GM21526 (cell line): ENCODE data around the gene MLXIP.
"Not testable (repeated sequence)": the region's sequence is repeated elsewhere in the genome, so short reads cannot be mapped to it uniquely, and the experiment has no call there.

Experiments
- ATAC-seq: cut with Tn5 transposase; IDR thresholded peaks from one replicate; pipeline ENCODE4 v1.9.1; 2021; ENCODE audit warnings: moderate library complexity; ENCODE audit not compliant: unreplicated experiment, low FRiP score

The MLXIP gene

DNA sequence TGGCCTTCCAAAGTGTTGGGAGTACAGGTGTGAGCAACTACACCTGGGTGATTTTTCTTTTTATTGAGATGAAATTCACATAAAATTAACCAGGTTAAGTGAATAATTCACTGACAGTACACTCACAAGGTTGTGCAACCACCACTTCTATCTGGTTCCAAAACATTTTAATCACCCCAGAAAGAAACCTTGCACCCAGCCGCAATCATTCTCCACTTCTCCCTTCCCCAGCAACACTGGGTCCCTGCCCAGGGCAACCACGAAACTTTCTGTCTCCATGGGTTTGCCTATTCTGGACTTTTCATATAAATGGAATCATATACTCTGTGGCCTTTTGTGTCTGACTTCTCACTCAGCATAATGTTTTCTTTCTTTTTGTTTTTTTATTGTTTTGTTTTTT, 26.3 kb upstream of the MLXIP start:
- ATAC-seq, result no peak

- ATAC-seq, result no peak
Observed at GRCh38 chr12:122054842-122055520, 23.6 kb upstream of the MLXIP start.

GRCh38 chr12:122056406-122056805, 22.1 kb upstream of the MLXIP start:
- ATAC-seq, result not testable (repeated sequence)

DNA sequence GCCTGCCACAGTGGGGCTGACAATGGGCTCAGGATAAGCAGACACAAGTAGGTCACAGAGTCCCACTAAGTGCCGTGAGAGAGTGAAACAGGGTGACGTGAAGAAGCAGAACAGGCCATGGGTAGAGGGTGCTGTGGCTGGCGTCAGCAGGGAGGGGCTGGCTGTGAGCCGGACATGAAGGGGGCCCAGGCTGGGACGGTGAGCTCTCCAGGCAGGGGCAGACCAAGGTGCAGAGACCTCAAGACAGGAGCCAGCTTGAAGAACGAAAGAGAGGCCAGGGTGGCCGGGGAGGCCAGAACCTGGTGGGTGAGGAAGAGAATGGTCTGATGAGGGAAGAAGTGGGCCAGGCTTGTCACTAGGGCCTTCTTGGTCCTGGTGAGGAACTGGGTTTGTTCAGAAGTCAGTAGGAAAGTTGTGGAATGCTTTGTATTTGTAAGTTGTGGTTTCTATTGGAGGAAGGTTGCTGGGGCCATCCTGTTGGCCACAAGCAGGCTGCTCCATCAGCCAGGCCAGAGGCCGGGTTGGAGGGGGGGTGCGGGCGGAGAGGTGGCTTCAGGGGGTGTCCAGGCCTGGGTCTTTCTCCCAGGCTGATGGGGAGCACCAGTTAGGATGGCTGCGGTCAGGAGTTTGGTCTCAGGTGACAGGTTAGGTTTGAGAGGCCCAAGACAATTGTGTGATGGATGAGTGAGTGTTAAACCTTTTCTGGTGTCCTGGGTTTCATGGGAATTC, 21.4 kb upstream of the MLXIP start:
- ATAC-seq, result no peak

DNA sequence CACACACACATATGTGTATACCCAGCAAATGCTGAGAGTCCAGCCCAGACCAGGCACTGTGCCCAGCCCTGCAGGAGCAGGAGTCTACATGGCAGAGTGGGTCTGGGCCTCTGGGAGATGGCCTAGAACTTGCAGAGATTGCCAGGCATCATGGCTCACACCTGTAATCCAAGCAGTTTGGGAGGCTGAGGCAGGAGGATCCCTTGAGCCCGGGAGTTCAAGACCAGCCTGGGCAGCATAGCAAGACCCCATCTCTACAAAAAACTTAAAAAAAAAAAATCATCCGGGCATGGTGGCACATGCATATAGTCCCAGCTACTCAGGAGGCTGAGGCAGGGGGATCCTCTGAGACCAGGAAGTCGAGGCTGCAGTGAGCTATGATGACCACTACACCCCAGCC, 20.8 kb upstream of the MLXIP start:
- no peak for ATAC-seq

DNA sequence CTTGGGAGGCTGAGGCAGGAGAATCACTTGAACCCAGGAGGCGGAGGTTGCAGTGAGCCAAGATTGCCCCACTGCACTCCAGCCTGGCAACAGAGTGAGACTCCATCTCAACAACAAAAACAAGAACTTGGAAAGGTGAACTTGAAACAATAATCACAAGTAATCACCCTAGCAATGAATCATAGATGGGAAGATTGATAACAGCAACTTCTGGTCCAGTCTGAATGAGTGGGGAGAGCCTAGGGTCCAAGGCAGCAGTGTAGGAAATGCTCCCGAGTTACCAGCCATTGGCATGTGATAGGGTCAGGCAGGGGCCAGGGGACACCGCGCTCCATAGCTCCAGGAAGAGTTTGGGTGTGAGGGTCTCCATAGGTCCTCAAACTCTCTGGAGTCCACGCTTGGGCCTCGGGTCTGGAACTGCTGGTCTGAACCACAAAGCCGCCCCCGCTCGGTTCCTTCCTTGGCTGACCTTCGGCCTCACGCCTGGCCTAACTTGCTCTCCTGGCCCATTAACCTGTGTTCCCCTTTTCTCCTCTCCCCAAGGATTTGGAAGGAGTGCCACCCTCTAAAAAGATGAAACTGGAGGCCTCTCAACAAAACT, 19.9 kb upstream of the MLXIP start:
- no peak for ATAC-seq

DNA sequence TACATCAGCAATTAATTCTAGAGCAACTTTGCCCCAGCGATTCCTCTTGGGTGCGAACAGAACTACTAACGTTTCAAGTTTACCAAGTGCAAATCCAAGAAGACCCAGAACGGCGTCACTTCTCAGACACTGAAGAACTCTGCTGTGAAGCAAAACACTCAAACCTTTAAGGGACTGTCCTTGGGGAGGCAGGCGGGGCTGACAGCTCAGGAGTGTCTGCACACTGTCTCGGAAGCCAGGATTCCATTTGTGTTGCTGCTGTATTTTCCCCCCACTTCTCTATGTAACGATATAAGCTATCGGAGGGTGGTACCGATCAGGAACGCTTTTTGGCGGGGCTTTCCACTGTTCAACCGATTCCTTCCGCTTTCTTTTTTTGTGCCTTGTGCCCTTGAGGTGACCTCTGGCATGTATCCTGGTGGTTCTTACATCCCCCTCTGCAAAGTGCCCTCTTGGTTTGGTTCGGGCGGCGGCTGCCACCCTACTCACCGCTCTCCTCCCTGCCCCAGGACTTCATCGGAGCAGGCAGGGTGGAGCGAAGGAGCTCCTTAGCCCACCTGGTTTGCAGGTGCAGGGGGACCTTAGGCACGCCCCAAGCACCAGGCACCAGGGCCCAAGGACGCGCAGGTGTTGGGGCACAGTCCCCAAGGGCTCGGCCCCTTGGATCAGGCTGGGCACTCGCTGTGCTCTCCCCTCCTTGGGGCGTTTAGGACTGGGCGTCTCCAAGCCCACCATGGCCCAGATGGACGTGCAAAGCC, 19.2 kb upstream of the MLXIP start:
- ATAC-seq, result no peak

GRCh38 chr12:122060081-122060501, 18.5 kb upstream of the MLXIP start:
- ATAC-seq, result no peak

DNA sequence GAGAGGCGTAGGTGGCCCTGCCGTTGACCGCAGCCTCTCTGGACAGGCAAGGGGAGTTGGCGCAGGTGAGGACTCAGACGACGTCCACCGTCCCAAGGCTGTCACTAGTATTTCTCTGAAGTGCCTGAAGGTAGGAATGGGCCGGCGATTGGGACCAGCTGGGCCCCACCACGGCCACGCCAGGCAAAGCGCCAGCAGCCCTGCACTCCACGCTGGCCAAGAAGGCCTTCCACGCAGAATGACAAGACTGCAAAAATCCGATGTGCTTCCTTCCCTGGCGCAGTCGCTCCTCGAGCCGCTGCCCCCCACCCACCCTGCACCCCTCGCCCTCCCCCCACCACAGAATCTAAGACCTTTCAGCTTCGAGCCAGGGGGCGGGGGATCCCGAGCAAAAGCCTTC, 17.3 kb upstream of the MLXIP start:
- ATAC-seq, result no peak

DNA sequence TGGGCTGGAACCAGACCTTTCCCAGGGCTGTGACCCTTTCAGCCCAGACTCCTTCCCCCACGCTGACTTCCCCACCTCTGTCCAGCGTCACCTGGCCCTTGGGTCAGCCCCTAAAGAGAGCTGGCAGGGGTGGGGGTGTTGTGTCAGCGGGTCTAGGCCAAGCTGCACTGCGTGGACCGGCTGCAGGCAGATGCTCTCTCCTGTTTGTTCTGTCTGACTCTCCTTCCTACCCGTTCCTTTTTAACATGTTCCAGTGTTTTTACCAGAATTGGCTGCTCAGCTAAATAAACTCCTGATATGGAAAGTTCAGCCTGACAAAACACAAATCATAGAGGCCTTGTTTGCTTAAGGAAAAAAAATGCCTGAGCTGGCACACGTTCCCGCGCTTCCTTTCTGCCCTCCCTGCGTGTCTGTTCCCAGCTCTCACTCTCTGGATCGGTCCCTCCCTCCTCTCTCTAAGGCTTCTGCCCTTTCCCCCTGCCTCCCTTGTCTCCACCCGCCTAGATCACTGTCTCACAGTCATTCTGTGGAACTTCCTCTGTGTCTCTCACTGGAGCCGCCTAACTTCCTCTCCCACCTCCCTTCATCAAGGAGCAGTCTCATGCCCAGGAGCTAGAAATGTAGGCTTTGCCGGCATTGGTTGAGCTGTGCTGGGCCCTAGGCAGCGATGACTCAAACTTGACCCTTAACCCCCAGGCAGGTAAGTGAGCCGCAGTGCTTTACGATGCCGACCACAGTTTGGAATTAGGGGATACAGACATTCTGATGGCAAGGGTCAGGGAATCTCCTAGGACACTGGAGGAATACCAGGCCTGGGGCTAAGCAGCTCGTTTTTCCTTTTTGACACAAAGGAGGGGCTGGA, 15.5 kb upstream of the MLXIP start:
- ATAC-seq, result no peak

GRCh38 chr12:122063694-122064024, 14.9 kb upstream of the MLXIP start:
- no peak for ATAC-seq

- ATAC-seq, result no peak
Observed at GRCh38 chr12:122064025-122064777, 14.4 kb upstream of the MLXIP start.

DNA sequence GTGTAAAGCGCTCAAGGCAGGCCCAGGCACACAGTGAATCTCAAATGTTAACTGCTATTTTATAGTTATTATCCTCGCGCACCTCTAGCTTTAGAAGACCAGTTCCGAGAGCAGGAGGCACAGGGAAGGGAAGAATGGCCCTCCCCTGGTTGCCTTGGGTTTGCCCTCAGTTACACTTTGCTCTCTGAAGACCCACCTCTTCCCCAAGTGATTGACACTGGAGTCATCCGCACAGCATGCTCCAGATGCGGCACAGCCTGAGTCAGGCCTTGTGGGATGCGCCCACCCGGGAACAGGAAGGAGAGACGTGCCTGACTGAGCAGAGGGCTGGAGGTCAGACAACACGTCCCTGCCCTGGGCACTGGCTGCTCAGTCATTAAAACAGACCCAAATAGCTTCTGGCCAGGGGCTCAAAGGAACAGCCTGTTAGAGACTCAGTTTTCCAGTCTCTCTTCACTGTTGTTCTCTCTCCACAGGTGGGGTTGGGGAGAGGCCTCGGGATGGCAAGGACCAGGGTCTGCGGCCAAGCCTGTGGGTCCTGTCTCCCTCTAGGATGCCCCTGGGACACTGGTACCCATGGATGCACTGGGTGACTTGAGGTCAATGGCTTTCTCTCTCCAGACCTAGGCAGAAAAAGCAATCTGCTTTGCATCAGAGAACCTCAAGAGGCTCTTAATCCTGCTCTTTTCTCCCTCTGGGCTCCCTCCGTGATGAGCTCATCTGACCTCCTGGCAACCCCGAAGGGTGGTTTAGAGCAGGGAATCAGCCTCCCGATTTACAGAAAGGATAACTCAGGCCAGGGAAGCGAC, 13.6 kb upstream of the MLXIP start:
- no peak for ATAC-seq

GRCh38 chr12:122067548-122067947, 11.0 kb upstream of the MLXIP start:
- ATAC-seq, result no peak

DNA sequence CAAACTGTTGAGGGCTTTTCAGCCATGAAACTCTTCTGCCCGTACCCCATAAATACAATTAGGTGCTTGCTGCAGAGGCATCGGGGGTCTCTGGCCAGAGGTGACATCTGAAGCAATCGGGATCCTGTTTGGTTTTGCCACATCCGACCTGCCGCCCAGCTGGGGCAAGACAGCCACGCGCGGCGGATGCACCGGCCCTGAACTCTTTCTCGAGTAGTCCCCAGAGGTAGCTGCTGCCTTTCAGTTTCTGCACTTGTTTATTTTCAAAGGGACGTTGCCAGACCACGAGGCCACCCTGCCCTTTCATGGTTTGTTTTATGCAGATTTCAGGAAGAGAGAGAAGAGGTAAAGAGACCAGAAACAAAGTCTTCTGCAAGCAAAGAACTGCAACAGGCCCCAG, 10.6 kb upstream of the MLXIP start:
- no peak for ATAC-seq

DNA sequence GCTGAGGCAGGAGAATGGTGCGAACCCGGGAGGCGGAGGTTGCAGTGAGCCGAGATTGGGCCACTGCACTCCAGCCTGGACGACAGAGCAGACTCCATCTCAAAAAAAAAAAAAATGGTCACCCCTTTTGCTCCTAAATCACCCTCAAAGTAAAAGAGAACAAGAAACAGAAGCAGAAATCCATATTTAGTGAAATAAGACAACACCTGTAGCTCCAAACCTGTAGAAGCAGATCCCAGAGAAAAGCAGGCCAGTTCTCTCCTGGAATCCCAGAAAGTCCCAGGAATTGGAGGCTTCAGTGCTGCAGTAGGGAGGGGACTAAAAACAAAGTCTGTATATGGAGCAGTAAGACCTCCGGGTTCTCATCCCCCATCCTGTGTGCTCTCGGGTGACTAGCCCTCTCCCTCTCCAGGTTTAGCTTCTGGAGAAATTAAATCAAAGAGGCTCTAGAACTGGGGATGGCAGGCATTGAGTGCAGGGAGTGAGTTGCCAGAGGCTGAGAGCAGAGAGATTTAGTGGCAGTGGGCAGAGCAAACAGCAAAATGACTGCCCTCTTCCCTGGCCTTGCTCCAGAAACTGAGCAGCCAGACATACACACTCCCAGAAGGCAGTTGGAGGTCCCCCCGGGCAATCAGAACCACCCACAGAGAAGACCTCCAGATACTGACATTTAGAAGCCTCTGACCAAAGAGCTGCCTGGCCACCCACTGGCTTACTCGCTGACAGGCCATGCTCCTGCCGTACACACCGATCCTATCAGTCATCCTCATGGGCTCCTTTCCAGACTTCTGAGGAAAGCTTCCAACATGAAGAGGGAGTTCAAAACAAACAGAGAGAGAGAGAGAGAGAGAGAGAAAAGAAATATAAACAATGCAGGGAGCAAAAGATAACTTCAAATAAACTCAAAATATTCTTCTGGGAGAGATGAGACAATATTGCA, 6.3 kb upstream of the MLXIP start:
- ATAC-seq, result no peak

GRCh38 chr12:122073815-122074214, 4.7 kb upstream of the MLXIP start:
- ATAC-seq, result no peak
